H1 (cell line): ENCODE measurements around the gene ASCL5. TPM values are rescaled to one million over a fixed set of nuclear protein-coding genes. Genes with fewer than 3 reads are reported as not detected.
A peak's percentile ranks its signal among the peaks of the same experiment; 100 is the strongest.

Source experiments
- ASH2L ChIP-seq: fragments of 200-600, 300-600 bp; sonication (generic); IDR thresholded peaks from one replicate; pipeline ENCODE4 v1.7.1; 2017; ENCODE audit warnings: low read length
- EZH2 ChIP-seq: fragments of 200-600 bp; sonication (generic); IDR thresholded peaks from 2 replicates; pipeline ENCODE4 v1.7.1; 2012; ENCODE audit warnings: low read depth, mild to moderate bottlenecking, moderate library complexity, low read length, inconsistent platforms; ENCODE audit not compliant: severe bottlenecking
- HDAC2 ChIP-seq, 2 experiments: fragments of 300-600 bp in 1 of 2; sonication (generic) in 1 of 2; IDR thresholded peaks; 2 replicates each; pipeline ENCODE4 v1.6.1; 2011 to 2012; ENCODE audit warnings: low read depth in 2 of 2, low read length in 2 of 2, mild to moderate bottlenecking in 2 of 2, moderate library complexity in 2 of 2, borderline replicate concordance in 1 of 2, inconsistent platforms in 1 of 2
- HDAC6 ChIP-seq: IDR thresholded peaks from one replicate; pipeline ENCODE4 v1.7.1; 2012; ENCODE audit warnings: low read depth, mild to moderate bottlenecking, inconsistent platforms, low read length, moderate library complexity
- KDM1A ChIP-seq: fragments of 200-600, 300-600 bp; sonication (generic); IDR thresholded peaks from 2 replicates; pipeline ENCODE4 v1.7.1; 2016; ENCODE audit warnings: mild to moderate bottlenecking, low read length, borderline replicate concordance
- KDM4A ChIP-seq: IDR thresholded peaks from one replicate; pipeline ENCODE4 v1.7.1; 2012; ENCODE audit warnings: low read depth, mild to moderate bottlenecking, moderate library complexity, low read length, inconsistent platforms; ENCODE audit not compliant: severe bottlenecking
- POLR2A ChIP-seq, 2 experiments: IDR thresholded peaks; 1 replicate in 1 of 2; 2 replicates in 1 of 2; pipeline ENCODE4 v1.6.1; 2011; ENCODE audit warnings: low read depth in 2 of 2, low read length in 2 of 2, mild to moderate bottlenecking in 2 of 2; ENCODE audit errors: control extremely low read depth in 1 of 2
- POLR2AphosphoS5 ChIP-seq: IDR thresholded peaks from 2 replicates; pipeline ENCODE4 v1.6.1; 2011; ENCODE audit warnings: low read depth, low read length
- RNF2 ChIP-seq: fragments of 200-900, 300-1000 bp; sonication (generic); IDR thresholded peaks from 2 replicates; pipeline ENCODE4 v1.7.1; 2016; ENCODE audit warnings: borderline replicate concordance, low read depth, mild to moderate bottlenecking, antibody characterized with exemption, low read length; ENCODE audit not compliant: poor library complexity, severe bottlenecking; ENCODE audit errors: missing control alignments
- SIN3A ChIP-seq, 2 experiments: IDR thresholded peaks in 1 of 2; conservative IDR thresholded peaks in 1 of 2; 2 replicates each; pipeline ENCODE4 v1.6.1; 2011 to 2012; ENCODE audit warnings: low read length in 2 of 2, improper control_type of control experiment in 1 of 2, low read depth in 1 of 2, mild to moderate bottlenecking in 1 of 2
- SP2 ChIP-seq: IDR thresholded peaks from 2 replicates; pipeline ENCODE4 v1.6.1; 2012; ENCODE audit warnings: mild to moderate bottlenecking, low read length, inconsistent platforms
- SRF ChIP-seq: IDR thresholded peaks from 2 replicates; pipeline ENCODE4 v1.6.1; 2011; ENCODE audit warnings: mild to moderate bottlenecking, low read depth, low read length, moderate library complexity
- TAF1 ChIP-seq: IDR thresholded peaks from 2 replicates; pipeline ENCODE4 v1.6.1; 2011; ENCODE audit warnings: mild to moderate bottlenecking, low read depth, low read length
- YY1 ChIP-seq: IDR thresholded peaks from 2 replicates; pipeline ENCODE4 v1.6.1; 2011; ENCODE audit warnings: low read depth, mild to moderate bottlenecking, low read length
- polyA plus RNA-seq, 7 experiments: library from polyadenylated mRNA; depleted of rRNA in 3 of 7; stranded (reverse) in 5 of 7; unstranded in 2 of 7; fragments of >200 nt in 5 of 7; fragments of 200-250 nt in 2 of 7; gene quantifications; 1 replicate in 5 of 7; 2 replicates in 1 of 7; 4 replicates in 1 of 7; pipeline versions ENCODE4 v1.2.1 to v1.2.3, GENCODE V29; 2011 to 2013; ENCODE audit warnings: missing spikeins in 2 of 7, mixed read lengths in 2 of 7
- total RNA-seq: library from RNA; stranded (reverse); fragmentation: NEBNext Ultra II Directional; extraction: Animal tissue kit (Norgen Biotek cat#: 25700); gene quantifications from 2 replicates; pipeline ENCODE4 v1.2.1, GENCODE V29; 2021
- TF ChIP-seq, protein P1 (sequence below), 3 experiments: IDR thresholded peaks; 1 replicate in 2 of 3; 2 replicates in 1 of 3; pipeline versions ENCODE4 v1.5.1 to v1.6.1; 2011; ENCODE audit warnings: low read length in 3 of 3, mild to moderate bottlenecking in 3 of 3, inconsistent platforms in 2 of 3, low read depth in 1 of 3, moderate library complexity in 1 of 3; ENCODE audit not compliant: insufficient read depth in 1 of 3; ENCODE audit errors: control extremely low read depth in 1 of 3
- TF ChIP-seq, protein P2 (sequence below): IDR thresholded peaks from 2 replicates; pipeline ENCODE4 v1.6.1; 2012; ENCODE audit warnings: inconsistent platforms
- TF ChIP-seq, protein P3 (sequence below): IDR thresholded peaks from 2 replicates; pipeline ENCODE4 v1.6.1; 2012; ENCODE audit warnings: inconsistent platforms

ASCL5 gene
- total and polyA plus RNA-seq, 2 of the 8 experiments (the other 6 are each of a cell fraction or from before 2014, with no cell fraction given) = 0.29 to 0.41 TPM

GRCh38 chr1:201114245-201115131, 12.5 kb downstream of the ASCL5 start (continued):
- TF ChIP-seq, protein P1, sequence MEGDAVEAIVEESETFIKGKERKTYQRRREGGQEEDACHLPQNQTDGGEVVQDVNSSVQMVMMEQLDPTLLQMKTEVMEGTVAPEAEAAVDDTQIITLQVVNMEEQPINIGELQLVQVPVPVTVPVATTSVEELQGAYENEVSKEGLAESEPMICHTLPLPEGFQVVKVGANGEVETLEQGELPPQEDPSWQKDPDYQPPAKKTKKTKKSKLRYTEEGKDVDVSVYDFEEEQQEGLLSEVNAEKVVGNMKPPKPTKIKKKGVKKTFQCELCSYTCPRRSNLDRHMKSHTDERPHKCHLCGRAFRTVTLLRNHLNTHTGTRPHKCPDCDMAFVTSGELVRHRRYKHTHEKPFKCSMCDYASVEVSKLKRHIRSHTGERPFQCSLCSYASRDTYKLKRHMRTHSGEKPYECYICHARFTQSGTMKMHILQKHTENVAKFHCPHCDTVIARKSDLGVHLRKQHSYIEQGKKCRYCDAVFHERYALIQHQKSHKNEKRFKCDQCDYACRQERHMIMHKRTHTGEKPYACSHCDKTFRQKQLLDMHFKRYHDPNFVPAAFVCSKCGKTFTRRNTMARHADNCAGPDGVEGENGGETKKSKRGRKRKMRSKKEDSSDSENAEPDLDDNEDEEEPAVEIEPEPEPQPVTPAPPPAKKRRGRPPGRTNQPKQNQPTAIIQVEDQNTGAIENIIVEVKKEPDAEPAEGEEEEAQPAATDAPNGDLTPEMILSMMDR (IDR thresholded peaks at IDR 0.05; ENCODE audit: control extremely low read depth in 1 of 3, insufficient read depth in 1 of 3, low read depth in 1 of 3, low read length in 3 of 3) = peak; percentile 86 to 96 (median 95)
- peak in 1 of 2 experiments; percentile 77; a peak in 2 of 3 replicates for TF ChIP-seq POLR2A (IDR thresholded peaks at IDR 0.05; ENCODE audit: control extremely low read depth in 1 of 2, low read depth in 2 of 2, low read length in 2 of 2)
- peak; percentile 82 for TF ChIP-seq ASH2L
- TF ChIP-seq EZH2 = peak; percentile 57
- TF ChIP-seq YY1 = peak; percentile 50; the same call in 1 of the 2 replicates
- TF ChIP-seq SRF = no peak
- TF ChIP-seq, protein P2, sequence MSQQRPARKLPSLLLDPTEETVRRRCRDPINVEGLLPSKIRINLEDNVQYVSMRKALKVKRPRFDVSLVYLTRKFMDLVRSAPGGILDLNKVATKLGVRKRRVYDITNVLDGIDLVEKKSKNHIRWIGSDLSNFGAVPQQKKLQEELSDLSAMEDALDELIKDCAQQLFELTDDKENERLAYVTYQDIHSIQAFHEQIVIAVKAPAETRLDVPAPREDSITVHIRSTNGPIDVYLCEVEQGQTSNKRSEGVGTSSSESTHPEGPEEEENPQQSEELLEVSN = peak; percentile 26; the same call in 1 of the 2 replicates
- TF ChIP-seq SIN3A (conservative IDR thresholded peaks at IDR 0.05 in 1 of 2, IDR thresholded peaks at IDR 0.05 in 1 of 2; ENCODE audit: low read depth in 1 of 2, low read length in 2 of 2) = peak in 1 of 2 experiments; percentile 38; a peak in 1 of 4 replicates
- TF ChIP-seq KDM4A = peak; percentile 99
- TF ChIP-seq SP2 = no peak
- peak; percentile 65 for TF ChIP-seq TAF1
- TF ChIP-seq HDAC2 (IDR thresholded peaks at IDR 0.05; ENCODE audit: borderline replicate concordance in 1 of 2, low read depth in 2 of 2, low read length in 2 of 2) = 0 out of 4 replicates have a peak, but pooled peaks have one; percentile 24 to 46
- no peak; the same call in 1 of the 2 replicates for TF ChIP-seq KDM1A
- TF ChIP-seq HDAC6 = no peak
- TF ChIP-seq, protein P3, sequence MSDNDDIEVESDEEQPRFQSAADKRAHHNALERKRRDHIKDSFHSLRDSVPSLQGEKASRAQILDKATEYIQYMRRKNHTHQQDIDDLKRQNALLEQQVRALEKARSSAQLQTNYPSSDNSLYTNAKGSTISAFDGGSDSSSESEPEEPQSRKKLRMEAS = peak; percentile 91
- no peak for TF ChIP-seq RNF2
- TF ChIP-seq POLR2AphosphoS5 = peak; percentile 72; the same call in 1 of the 2 replicates
